Duodenal mucosa (tissue), 2 donors: ENCODE results near the gene LTBP3.

Experiments used
- H3K27ac ChIP-seq: one replicate; pipeline ENCODE4 v1.7.0; 2013; ENCODE audit warnings: low read depth, low read length
- H3K27me3 ChIP-seq, 2 donors: one replicate each; pipeline ENCODE4 v1.7.0; 2013; ENCODE audit warnings: low read length in 2 of 2, control low read depth in 1 of 2; ENCODE audit not compliant: insufficient read depth in 2 of 2, control insufficient read depth in 1 of 2
- H3K36me3 ChIP-seq, 2 donors: one replicate each; pipeline ENCODE4 v1.7.0; 2013; ENCODE audit warnings: low read length in 2 of 2, control low read depth in 1 of 2; ENCODE audit not compliant: insufficient read depth in 2 of 2, control insufficient read depth in 1 of 2
- H3K4me1 ChIP-seq, 2 donors: one replicate each; pipeline ENCODE4 v1.7.0; 2013; ENCODE audit warnings: low read length in 2 of 2, control low read depth in 1 of 2; ENCODE audit not compliant: insufficient read depth in 2 of 2, control insufficient read depth in 1 of 2
- H3K4me3 ChIP-seq, 2 donors: one replicate each; pipeline ENCODE4 v1.7.0; 2013; ENCODE audit warnings: low read length in 2 of 2, low read depth in 1 of 2
- H3K9ac ChIP-seq, 2 donors: one replicate each; pipeline ENCODE4 v1.7.0; 2013; ENCODE audit warnings: low read length in 2 of 2, low read depth in 1 of 2
- H3K9me3 ChIP-seq, 2 donors: one replicate each; pipeline ENCODE4 v1.7.0; 2013; ENCODE audit warnings: low read length in 2 of 2, control low read depth in 1 of 2; ENCODE audit not compliant: control insufficient read depth in 1 of 2

Gene LTBP3

DNA sequence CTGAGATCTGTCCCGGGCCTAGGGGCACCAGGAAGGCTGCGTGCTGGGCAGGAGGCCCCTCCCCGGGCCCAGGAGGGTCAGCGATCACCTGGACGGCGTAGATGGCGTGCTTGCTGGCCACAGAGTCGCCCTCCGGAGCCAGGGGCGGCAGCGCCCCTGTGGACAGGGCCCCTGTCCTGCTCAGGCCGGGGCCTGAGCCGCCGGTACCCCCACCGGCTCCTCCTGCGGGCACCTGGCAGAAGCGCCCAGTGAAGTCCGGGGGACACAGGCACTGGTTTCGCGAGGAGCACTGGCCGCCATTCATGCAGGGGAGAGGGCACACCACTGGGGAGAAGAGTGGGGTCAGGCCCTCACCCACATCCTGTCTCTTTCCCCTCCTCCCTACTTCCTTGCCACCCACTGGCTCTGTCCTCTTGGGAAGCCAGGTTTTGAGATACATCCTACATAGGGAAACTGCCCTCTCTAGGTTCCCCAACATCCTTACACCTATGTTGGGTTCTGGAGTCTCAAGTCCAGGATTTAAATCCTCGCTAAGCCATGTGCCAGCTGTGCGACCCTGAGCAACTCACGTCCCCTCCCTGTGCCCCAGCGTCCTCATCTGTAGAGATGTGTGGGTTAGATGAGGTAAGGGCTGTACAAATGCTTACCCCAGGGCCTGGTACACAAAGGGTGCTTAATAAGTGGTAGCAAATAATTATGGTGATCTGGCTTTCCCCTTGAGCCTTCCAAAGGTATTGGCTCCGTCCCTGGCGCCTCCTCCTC, 3.9 kb downstream of the LTBP3 start:
- Histone ChIP-seq H3K4me1 (peaks cover 35 to 43% of the 10 kb centered on the region in 2 donors), H3K9me3 (no peaks in the 10 kb centered on the region), H3K36me3 (no peaks in the 10 kb centered on the region), H3K27me3 (no peaks in the 10 kb centered on the region), H3K9ac (no peak overlapping the region), H3K4me3 (no peak overlapping the region), H3K27ac (no peak overlapping the region)

DNA sequence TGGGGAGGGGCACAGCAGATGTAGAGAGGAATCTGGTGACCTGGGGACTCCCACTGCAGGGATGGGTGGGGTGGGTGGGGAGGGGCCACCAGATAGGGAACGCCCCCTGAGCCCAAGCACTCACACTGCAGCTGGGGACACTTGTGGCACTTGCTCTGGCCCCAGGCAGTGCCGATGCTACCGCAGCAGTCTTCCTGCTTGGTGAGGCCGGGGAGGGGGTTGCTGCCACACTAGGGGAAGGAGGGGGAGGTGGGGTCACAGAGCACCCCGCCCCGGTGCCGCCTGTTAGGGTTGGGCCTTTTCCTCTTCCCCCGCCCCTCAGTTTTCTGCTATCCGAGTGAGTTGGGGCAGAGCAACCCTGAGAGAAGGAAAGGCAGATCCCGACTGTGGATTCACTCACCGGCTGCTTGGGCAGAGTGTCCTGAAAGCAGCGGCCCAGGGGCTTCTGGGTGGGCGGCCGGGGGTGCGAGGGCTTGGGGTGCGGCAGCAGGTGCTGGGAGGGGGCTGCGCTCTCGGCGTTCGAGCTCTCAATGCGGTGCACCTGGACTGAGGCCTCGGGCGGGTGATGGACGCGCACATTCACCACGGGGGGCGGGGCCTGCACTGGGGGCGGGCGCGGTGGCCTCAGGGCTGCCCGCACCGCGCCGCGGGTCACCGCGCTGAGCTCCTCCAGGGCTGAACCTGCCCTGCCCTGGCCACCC, 4.7 kb downstream of the LTBP3 start:
- H3K9me3 ChIP-seq: no peaks in the 10 kb centered on the region
- H3K36me3 ChIP-seq: no peaks in the 10 kb centered on the region
- H3K27ac ChIP-seq: no peak overlapping the region
- no peaks in the 10 kb centered on the region for H3K27me3 ChIP-seq
- H3K4me1 ChIP-seq: peaks cover 30 to 36% of the 10 kb centered on the region in 2 donors
- no peak overlapping the region for H3K9ac ChIP-seq
- H3K4me3 ChIP-seq: no peak overlapping the region

DNA sequence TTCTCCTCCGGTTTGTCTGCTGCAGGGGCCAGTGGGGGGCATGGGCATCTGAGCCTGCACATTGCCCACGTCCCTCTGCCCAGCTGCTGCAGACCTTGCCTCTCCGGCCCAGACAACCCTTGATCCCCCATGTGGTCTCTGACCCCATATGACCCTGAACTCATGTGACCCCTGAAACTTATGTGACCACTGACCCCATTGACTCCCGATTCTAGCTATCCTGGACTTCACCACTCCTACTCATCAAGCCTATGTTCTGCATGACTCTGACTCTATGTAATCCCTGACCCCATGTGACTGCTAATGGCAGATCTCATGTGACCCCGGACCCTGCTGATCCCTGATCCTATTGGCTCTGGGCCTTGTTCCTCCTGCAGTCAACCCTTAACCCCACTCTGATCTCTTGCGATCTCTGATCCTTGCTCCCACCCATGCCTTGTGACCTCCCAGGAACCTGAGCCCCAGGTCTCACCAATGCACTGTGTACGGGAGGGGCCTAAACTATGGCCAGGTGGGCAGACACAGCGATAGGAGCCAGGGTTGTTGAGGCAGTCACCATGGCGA, 5.7 kb downstream of the LTBP3 start:
- H3K27me3 ChIP-seq: no peaks in the 10 kb centered on the region
- H3K4me3 ChIP-seq: no peak overlapping the region
- H3K9me3 ChIP-seq: no peaks in the 10 kb centered on the region
- peaks cover 29 to 36% of the 10 kb centered on the region in 2 donors for H3K4me1 ChIP-seq
- H3K27ac ChIP-seq: no peak overlapping the region
- no peaks in the 10 kb centered on the region for H3K36me3 ChIP-seq
- no peak overlapping the region for H3K9ac ChIP-seq

DNA sequence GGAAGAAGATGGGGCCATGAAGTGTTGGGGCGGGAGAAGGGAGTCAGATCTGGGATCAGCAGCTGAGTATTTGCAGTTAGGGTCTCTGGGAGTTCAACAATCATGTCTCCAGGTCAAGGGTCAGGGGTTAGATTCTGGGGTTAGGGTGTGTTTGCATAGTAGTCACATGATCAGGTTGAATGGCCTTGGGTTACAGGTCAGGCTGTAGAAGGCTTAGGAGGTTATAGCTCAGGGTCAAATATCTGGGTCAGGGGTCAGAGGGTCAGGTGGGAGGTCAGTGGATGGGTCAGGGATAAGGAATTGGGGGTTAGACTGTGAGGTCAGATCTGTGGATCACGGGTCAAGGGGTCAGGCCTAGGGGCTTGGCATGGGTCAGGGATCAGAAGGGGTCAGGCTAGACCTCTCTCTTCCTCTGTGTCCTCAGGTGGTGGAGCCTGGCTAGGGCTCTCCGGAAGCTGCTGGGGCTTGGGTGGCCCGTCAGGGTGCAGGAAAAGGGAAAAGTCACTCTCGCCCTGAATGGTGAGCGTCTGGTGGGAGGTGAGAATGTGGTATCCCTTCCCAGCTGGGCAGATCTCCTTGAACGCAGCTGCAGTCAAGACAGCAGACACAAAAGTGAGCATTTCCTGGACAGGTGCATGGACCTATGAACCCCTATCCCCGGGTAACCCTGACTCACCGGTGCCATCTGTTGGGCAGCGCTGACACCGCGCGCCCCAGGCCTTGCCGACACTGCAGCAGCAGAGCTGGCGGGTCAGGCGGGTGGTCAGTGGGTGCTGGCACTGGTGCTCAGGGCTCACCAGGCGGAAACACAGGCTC, 6.4 kb downstream of the LTBP3 start:
- Histone ChIP-seq H3K4me1 (peaks cover 24 to 36% of the 10 kb centered on the region in 2 donors), H3K9ac (peak overlapping the region; percentile 35 to 63), H3K27ac (peak overlapping the region; percentile 77), H3K36me3 (no peaks in the 10 kb centered on the region), H3K4me3 (peak overlapping the region; percentile 31 to 41), H3K9me3 (no peaks in the 10 kb centered on the region), H3K27me3 (no peaks in the 10 kb centered on the region)

DNA sequence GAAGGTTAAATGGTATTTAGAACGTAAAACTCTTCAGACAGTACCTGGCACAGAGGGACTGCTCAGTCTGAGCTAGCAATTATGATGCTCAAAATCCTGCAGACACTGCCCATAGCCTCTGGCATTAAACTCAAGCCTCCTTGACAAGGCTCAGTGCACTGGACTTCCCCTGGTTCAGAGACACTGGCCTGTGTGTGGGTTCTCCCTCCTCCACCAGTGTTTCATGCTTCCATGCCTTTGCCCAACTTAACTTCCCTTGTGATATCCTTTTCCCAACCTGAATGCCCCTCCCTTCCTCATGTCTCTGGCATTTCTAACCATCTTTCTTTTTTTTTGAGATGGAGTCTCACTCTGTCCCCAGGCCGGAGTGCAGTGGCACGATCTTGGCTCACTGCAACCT, 9.1 kb downstream of the LTBP3 start:
- Histone ChIP-seq H3K27me3 (no peaks in the 10 kb centered on the region), H3K36me3 (no peaks in the 10 kb centered on the region), H3K9ac (no peak overlapping the region), H3K9me3 (no peaks in the 10 kb centered on the region), H3K27ac (no peak overlapping the region), H3K4me1 (peaks cover 34% of the 10 kb centered on the region in 2 donors), H3K4me3 (no peak overlapping the region)

DNA sequence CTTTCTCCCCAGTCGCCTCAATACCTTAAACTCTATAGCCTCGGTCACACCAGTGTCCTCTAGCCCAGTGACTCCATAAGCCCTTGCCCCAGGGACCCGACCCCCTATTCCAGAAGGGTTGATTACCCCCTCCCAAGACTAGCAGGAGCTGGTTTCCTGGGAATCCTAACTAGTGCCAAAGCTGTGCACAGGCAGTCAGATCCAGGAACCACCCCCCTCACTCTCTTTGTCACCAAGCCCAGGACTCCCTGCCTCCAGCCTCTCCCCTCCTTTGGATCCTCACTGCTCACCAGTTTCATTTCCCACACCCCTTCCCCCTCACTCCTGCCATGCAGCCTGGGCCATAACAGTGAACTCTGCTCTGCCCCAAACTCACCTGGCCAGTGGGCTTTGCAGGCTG, 9.8 kb downstream of the LTBP3 start:
- Histone ChIP-seq H3K4me1 (peaks cover 31 to 34% of the 10 kb centered on the region in 2 donors), H3K9ac (no peak overlapping the region), H3K27me3 (no peaks in the 10 kb centered on the region), H3K27ac (no peak overlapping the region), H3K4me3 (no peak overlapping the region), H3K9me3 (no peaks in the 10 kb centered on the region), H3K36me3 (no peaks in the 10 kb centered on the region)

- Histone ChIP-seq H3K9me3 (no peaks in the 10 kb centered on the region), H3K27ac (no peak overlapping the region), H3K9ac (no peak overlapping the region), H3K36me3 (peaks cover 0 to 5% of the 10 kb centered on the region in 2 donors), H3K4me1 (peaks cover 28 to 29% of the 10 kb centered on the region in 2 donors), H3K27me3 (no peaks in the 10 kb centered on the region), H3K4me3 (no peak overlapping the region)
Measured at GRCh38 chr11:65547446-65548125, 10.6 kb downstream of the LTBP3 start.

GRCh38 chr11:65546217-65546958, 11.8 kb downstream of the LTBP3 start:
- Histone ChIP-seq H3K4me1 (peaks cover 22 to 25% of the 10 kb centered on the region in 2 donors), H3K4me3 (peak overlapping the region; percentile 70 to 76), H3K27me3 (no peaks in the 10 kb centered on the region), H3K27ac (peak overlapping the region; percentile 68), H3K36me3 (peaks cover 0 to 6% of the 10 kb centered on the region in 2 donors), H3K9me3 (no peaks in the 10 kb centered on the region), H3K9ac (peak overlapping the region; percentile 67 to 72)

DNA sequence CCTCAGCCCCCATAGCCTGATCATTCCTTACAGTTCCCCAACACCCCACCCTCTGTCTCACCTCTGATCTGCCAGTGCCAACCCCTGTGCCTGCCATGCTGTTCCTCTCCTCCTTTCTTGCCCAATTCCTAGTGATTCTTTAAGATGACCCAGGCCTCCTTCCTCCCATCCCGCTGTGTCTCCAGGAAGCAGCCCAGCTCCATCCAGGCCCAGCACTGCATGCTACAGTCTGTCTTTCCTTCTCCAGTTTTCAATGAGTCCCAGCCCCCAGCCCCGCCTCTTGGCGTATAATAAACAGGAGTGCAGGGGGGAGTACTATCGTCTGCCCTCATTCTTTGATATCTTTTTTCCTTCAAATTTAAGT, 12.3 kb downstream of the LTBP3 start:
- Histone ChIP-seq H3K4me1 (peaks cover 24 to 25% of the 10 kb centered on the region in 2 donors), H3K4me3 (peak overlapping the region; percentile 70 to 76), H3K9ac (peak overlapping the region; percentile 67 to 72), H3K36me3 (peaks cover 0 to 6% of the 10 kb centered on the region in 2 donors), H3K27me3 (no peaks in the 10 kb centered on the region), H3K27ac (peak overlapping the region; percentile 68), H3K9me3 (no peaks in the 10 kb centered on the region)
